Fibroblast of skin of abdomen (primary cell): ENCODE results near the gene GPR132.
A peak's percentile ranks its signal among the peaks of the same experiment; 100 is the strongest.
"Not testable (repeated sequence)": the region's sequence is repeated elsewhere in the genome, so short reads cannot be mapped to it uniquely, and the experiment has no call there.

ENCODE experiments used
- DNase-seq: peaks from one replicate; pipeline ENCODE4 v3.0.0-alpha.2; 2013

The GPR132 gene

GRCh38 chr14:105041841-105042765, 23.1 kb downstream of the GPR132 start:
- DNase-seq, result no peak

- no peak for DNase-seq
Measured at GRCh38 chr14:105039458-105040205, 25.6 kb downstream of the GPR132 start.

GRCh38 chr14:105035616-105036015, 29.6 kb downstream of the GPR132 start:
- not testable (repeated sequence) for DNase-seq

GRCh38 chr14:105034315-105035039, 30.8 kb downstream of the GPR132 start:
- DNase-seq, result no peak

GRCh38 chr14:105033412-105033900, 31.8 kb downstream of the GPR132 start:
- DNase-seq, result not testable (repeated sequence)

GRCh38 chr14:105032451-105032901, 32.8 kb downstream of the GPR132 start:
- not testable (repeated sequence) for DNase-seq

GRCh38 chr14:105030836-105031396, 34.3 kb downstream of the GPR132 start:
- no peak for DNase-seq

GRCh38 chr14:105030194-105030593, 35.0 kb downstream of the GPR132 start:
- no peak for DNase-seq

- DNase-seq, result no peak
Measured at GRCh38 chr14:105029402-105029801, 35.8 kb downstream of the GPR132 start.

- peak; percentile 52 for DNase-seq
Measured at GRCh38 chr14:105028251-105028927, 36.8 kb downstream of the GPR132 start.

GRCh38 chr14:105027718-105028117, 37.5 kb downstream of the GPR132 start:
- peak; percentile 25 for DNase-seq

- DNase-seq, result peak; percentile 49
Measured at GRCh38 chr14:105026802-105027563, 38.2 kb downstream of the GPR132 start.

- peak; percentile 56 for DNase-seq
Measured at GRCh38 chr14:105026033-105026785, 39.0 kb downstream of the GPR132 start.

GRCh38 chr14:105025429-105025828, 39.8 kb downstream of the GPR132 start:
- DNase-seq, result no peak

GRCh38 chr14:105023791-105024480, 41.3 kb downstream of the GPR132 start:
- peak; percentile 70 for DNase-seq

GRCh38 chr14:105023144-105023543, 42.1 kb downstream of the GPR132 start:
- DNase-seq, result no peak

GRCh38 chr14:105022276-105022670, 43.0 kb downstream of the GPR132 start:
- DNase-seq, result no peak

GRCh38 chr14:105021656-105022275, 43.5 kb downstream of the GPR132 start:
- DNase-seq, result peak; percentile 44
